PC-9 (cell line): ENCODE results near the gene TCEA2. TPM values are rescaled to one million over a fixed set of nuclear protein-coding genes. Genes with fewer than 3 reads are reported as not detected.
A peak's percentile ranks its signal among the peaks of the same experiment; 100 is the strongest.

Source experiments
- BruUV-seq: library from RNA; stranded (reverse); fragments of 400-500 nt; replicated peaks from 2 replicates; lab custom pipeline; 2021; lab: Mats Ljungman, UMichigan
- CTCF ChIA-PET: fragments of 300-600 bp; sonication (Branson Sonifier 250); formaldehyde crosslinking; loops from one replicate; lab custom pipeline; 2022; ENCODE audit warnings: antibody characterized with exemption; lab: Charles Lee
- POLR2A ChIA-PET: fragments of 300-600 bp; sonication (Branson Sonifier 250); formaldehyde crosslinking; loops from one replicate; lab custom pipeline; 2022; ENCODE audit warnings: antibody characterized with exemption; ENCODE audit not compliant: unreplicated experiment; lab: Charles Lee
- DNase-seq, 2 experiments: peaks; one replicate each; pipeline versions ENCODE4 v3.0.0 to v3.0.0-alpha.2; 2015 to 2022; ENCODE audit warnings: mixed read lengths in 1 of 2
- H2AFZ ChIP-seq: fragments of 200-600 bp; sonication (generic); 2 replicates; pipeline ENCODE4 v1.8.1; 2017; ENCODE audit warnings: antibody characterized with exemption
- H3F3A ChIP-seq: fragments of 200-600 bp; sonication (generic); 2 replicates; pipeline ENCODE4 v1.8.1; 2017; ENCODE audit warnings: antibody characterized with exemption, mild to moderate bottlenecking, low read depth; ENCODE audit not compliant: insufficient read depth
- H3K27ac ChIP-seq: fragments of 200-600 bp; sonication (generic); 2 replicates; pipeline ENCODE4 v1.6.1; 2016; ENCODE audit warnings: mixed run types
- H3K27me3 ChIP-seq: fragments of 200-600 bp; sonication (generic); 2 replicates; pipeline ENCODE4 v1.6.1; 2016; ENCODE audit warnings: low read depth, mixed run types; ENCODE audit not compliant: insufficient read depth
- H3K36me3 ChIP-seq: fragments of 200-600 bp; sonication (generic); 2 replicates; pipeline ENCODE4 v1.6.1; 2016; ENCODE audit warnings: low read depth, mixed run types
- H3K4me1 ChIP-seq: fragments of 200-600 bp; sonication (generic); replicated peaks from 2 replicates; pipeline ENCODE4 v1.6.1; 2016; ENCODE audit warnings: mixed run types; ENCODE audit not compliant: insufficient read depth
- H3K4me2 ChIP-seq: fragments of 200-600 bp; sonication (generic); 2 replicates; pipeline ENCODE4 v1.6.1; 2017; ENCODE audit warnings: mixed run types
- H3K4me3 ChIP-seq: fragments of 200-600 bp; sonication (generic); 2 replicates; pipeline ENCODE4 v1.6.1; 2016; ENCODE audit warnings: mixed run types
- H3K79me2 ChIP-seq: fragments of 200-600 bp; sonication (generic); 2 replicates; pipeline ENCODE4 v1.6.1; 2017; ENCODE audit warnings: low read depth, mixed run types
- H3K9me2 ChIP-seq: fragments of 200-600 bp; sonication (generic); 2 replicates; pipeline ENCODE4 v1.8.1; 2017; ENCODE audit warnings: mild to moderate bottlenecking; ENCODE audit not compliant: insufficient read depth
- H3K9me3 ChIP-seq: fragments of 200-600 bp; sonication (generic); 2 replicates; pipeline ENCODE4 v1.8.1; 2016; ENCODE audit warnings: low read depth; ENCODE audit not compliant: insufficient read depth
- H4K20me1 ChIP-seq: fragments of 200-600 bp; sonication (generic); 2 replicates; pipeline ENCODE4 v1.8.1; 2017; ENCODE audit not compliant: insufficient read depth
- EZH2 ChIP-seq: fragments of 200-600 bp; sonication (generic); IDR thresholded peaks from 2 replicates; pipeline ENCODE4 v1.8.0; 2017; ENCODE audit warnings: antibody characterized with exemption, low read depth
- intact Hi-C: fragments of 100-400 bp; cut with micrococcal nuclease; formaldehyde crosslinking; loops from one replicate; pipeline ENCODE4 v1.10.0; 2022; ENCODE audit not compliant: unreplicated experiment
- total RNA-seq: library from RNA; stranded (reverse); gene quantifications from 2 replicates; pipeline ENCODE4 v1.2.3, GENCODE V29; 2021
- TF ChIP-seq, protein P1 (sequence below): fragments of 200-600 bp; sonication (generic); conservative IDR thresholded peaks from 2 replicates; pipeline ENCODE4 v1.6.1; 2017; ENCODE audit warnings: mixed run types, antibody characterized with exemption, mild to moderate bottlenecking, moderate library complexity

The TCEA2 gene
- total RNA-seq, 1 experiment from 2014 or later, result 100 TPM

DNA sequence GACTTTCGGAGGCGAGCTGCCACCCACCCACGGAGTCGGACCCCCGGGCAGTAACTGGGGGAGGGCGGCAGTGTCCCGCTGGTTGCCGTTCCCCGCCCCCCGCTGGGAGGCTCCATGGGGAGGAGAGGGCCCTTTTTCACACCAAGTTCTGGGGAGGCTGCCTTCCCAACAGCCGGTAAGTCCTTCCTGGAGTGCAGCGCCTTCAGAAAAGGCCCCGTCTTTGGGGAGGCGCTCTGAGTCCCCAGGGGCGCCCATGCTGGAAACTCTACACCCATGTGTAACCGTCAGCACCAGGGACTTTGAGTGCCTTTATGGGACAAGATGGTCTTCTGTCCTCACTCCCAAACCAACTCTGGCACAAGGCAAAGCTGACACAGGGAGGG lies 13.1 kb upstream of the TCEA2 start:
- Histone ChIP-seq H3K4me3 (no peak overlapping the region), H3K4me1 (peaks cover 10% of the 10 kb centered on the region), H3K9me3 (no peaks in the 10 kb centered on the region), H2AFZ (no peak overlapping the region), H3K79me2 (no peaks in the 10 kb centered on the region), H3K4me2 (peak overlapping the region; percentile 51; the same call in 1 of the 2 replicates), H4K20me1 (no peaks in the 10 kb centered on the region), H3F3A (peaks cover 12% of the 10 kb centered on the region; the same call in 1 of the 2 replicates), H3K27me3 (peaks cover 29% of the 10 kb centered on the region), H3K27ac (no peak overlapping the region), H3K36me3 (no peaks in the 10 kb centered on the region), H3K9me2 (no peaks in the 10 kb centered on the region)
- TF ChIP-seq, protein P1, sequence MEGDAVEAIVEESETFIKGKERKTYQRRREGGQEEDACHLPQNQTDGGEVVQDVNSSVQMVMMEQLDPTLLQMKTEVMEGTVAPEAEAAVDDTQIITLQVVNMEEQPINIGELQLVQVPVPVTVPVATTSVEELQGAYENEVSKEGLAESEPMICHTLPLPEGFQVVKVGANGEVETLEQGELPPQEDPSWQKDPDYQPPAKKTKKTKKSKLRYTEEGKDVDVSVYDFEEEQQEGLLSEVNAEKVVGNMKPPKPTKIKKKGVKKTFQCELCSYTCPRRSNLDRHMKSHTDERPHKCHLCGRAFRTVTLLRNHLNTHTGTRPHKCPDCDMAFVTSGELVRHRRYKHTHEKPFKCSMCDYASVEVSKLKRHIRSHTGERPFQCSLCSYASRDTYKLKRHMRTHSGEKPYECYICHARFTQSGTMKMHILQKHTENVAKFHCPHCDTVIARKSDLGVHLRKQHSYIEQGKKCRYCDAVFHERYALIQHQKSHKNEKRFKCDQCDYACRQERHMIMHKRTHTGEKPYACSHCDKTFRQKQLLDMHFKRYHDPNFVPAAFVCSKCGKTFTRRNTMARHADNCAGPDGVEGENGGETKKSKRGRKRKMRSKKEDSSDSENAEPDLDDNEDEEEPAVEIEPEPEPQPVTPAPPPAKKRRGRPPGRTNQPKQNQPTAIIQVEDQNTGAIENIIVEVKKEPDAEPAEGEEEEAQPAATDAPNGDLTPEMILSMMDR, result no peak
- TF ChIP-seq EZH2, result peak; percentile 88; the same call in 1 of the 2 replicates
- DNase-seq, result no peak
- CTCF ChIA-PET, result interaction anchor here (0.6 kb wide), 1 partner anchor 52 kb away, joined by 4 read pairs; no protein-coding TSS in a partner anchor
- BruUV-seq, result no TSS peak
- intact Hi-C loops, result no loop called here
- POLR2A ChIA-PET, result no interaction called here

DNA sequence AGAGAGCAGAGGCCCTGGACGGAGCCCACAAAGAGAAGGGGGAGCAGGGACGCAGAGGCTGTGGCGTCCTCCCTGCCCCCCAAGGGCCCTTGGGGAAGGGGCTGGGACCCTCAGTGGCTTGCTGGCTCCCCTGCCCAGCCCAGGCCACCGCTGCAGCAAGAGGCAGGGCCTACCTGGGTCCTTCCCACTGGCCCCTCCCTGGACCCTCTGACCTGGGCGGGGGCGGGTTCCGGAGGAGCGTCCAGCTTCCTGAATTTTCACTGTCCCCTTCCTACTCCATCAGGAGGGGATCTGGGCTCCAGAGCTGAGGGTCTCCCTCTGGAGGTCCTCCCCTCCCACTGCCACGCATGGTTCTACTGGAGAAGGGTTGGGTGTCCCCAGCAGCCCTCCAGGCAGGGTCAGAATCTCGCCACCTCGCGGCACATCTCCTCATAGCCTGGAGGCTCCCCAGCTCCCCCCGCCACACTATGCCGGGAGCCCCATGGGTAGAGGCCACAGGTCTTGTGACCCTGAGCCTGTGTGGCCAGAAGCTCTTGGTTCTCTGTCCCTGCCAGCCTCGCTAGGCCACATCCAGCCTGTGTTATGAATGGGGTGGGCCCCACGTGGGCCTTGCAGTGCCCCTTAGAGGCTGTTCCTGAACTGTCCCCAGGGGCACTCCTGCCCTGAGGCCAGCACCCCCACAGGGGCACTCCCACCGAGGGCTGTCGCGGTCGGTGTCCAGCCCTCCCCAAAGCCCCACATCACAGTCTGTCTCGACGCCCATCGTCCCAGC lies 12.6 kb upstream of the TCEA2 start:
- H3F3A ChIP-seq, result peaks cover 18% of the 10 kb centered on the region; the same call in 1 of the 2 replicates
- no peaks in the 10 kb centered on the region for H3K36me3 ChIP-seq
- H4K20me1 ChIP-seq, result no peaks in the 10 kb centered on the region
- no peaks in the 10 kb centered on the region for H3K79me2 ChIP-seq
- no peaks in the 10 kb centered on the region for H3K9me2 ChIP-seq
- ChIA-PET POLR2A (no interaction called here), CTCF (interaction anchor here (0.6 kb wide), 1 partner anchor 51 kb away, joined by 4 read pairs; no protein-coding TSS in a partner anchor)
- intact Hi-C loops, result no loop called here
- BruUV-seq, result no TSS peak
- peaks cover 4% of the 10 kb centered on the region for H3K4me1 ChIP-seq
- H3K4me2 ChIP-seq, result no peak overlapping the region
- no peak overlapping the region for H3K4me3 ChIP-seq
- TF ChIP-seq, protein P1, result no peak
- TF ChIP-seq EZH2, result no peak
- no peak for DNase-seq
- no peak overlapping the region for H2AFZ ChIP-seq
- H3K9me3 ChIP-seq, result no peaks in the 10 kb centered on the region
- H3K27me3 ChIP-seq, result peaks cover 29% of the 10 kb centered on the region
- H3K27ac ChIP-seq, result no peak overlapping the region

DNA sequence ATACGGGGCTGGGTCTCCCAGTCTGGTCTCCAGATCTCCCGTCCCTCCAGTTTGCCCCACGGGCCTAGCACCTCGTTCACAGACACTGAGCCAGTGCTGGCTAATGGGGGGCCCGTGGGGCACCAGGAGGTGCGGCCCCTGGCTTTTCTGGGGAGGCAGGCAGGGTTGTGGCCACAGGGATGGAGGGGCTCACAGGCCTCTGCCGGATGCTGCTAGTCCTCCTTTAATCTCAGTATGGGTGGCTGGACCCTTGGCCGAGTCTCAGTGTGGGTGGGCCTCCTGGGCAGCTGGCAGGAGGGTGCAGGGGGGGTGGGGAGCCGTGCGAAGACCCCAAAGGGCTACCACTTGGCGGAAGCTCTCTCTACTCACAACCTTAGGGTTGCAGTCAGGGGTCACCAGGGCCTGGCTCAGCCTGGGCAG lies 12.0 kb upstream of the TCEA2 start:
- intact Hi-C loops, result no loop called here
- Histone ChIP-seq H3K79me2 (no peaks in the 10 kb centered on the region), H3K9me2 (no peaks in the 10 kb centered on the region), H2AFZ (no peak overlapping the region), H3K36me3 (no peaks in the 10 kb centered on the region), H3K27me3 (peaks cover 29% of the 10 kb centered on the region), H4K20me1 (no peaks in the 10 kb centered on the region), H3K4me3 (no peak overlapping the region), H3F3A (peaks cover 18% of the 10 kb centered on the region; the same call in 1 of the 2 replicates), H3K4me2 (no peak overlapping the region), H3K9me3 (no peaks in the 10 kb centered on the region), H3K27ac (no peak overlapping the region), H3K4me1 (no peaks in the 10 kb centered on the region; the same call in 1 of the 2 replicates)
- ChIA-PET POLR2A (no interaction called here), CTCF (no interaction called here)
- DNase-seq, result no peak
- BruUV-seq, result no TSS peak
- TF ChIP-seq, protein P1, result no peak
- no peak for TF ChIP-seq EZH2
